ENCODE measurements around the gene SSH2.

The SSH2 gene

GRCh38 chr17:29578626-29579485, 351.2 kb downstream of the SSH2 start:
- Histone ChIP-seq H3K79me2 (ENCODE audit: low read length) (peaks cover 7% of the 10 kb centered on the region), H3K4me2 (ENCODE audit: low read depth, low read length) (no peak overlapping the region), H3K4me1 (ENCODE audit: low read length) (peaks cover 8% of the 10 kb centered on the region; the same call in 1 of the 2 replicates), H3F3A (ENCODE audit: insufficient read depth, low read length) (no peaks in the 10 kb centered on the region), H3K27me3 (replicated peaks; ENCODE audit: insufficient read depth, low read length) (no peaks in the 10 kb centered on the region), H3K4me3 (ENCODE audit: low read length) (no peak overlapping the region), H3K27ac (ENCODE audit: low read length) (no peak overlapping the region), H2AFZ (ENCODE audit: low read length) (no peak overlapping the region), H3K9me2 (replicated peaks; ENCODE audit: insufficient read depth, low read length) (no peaks in the 10 kb centered on the region), H3K9me3 (replicated peaks; ENCODE audit: insufficient read depth, low read length) (no peaks in the 10 kb centered on the region), H3K9ac (ENCODE audit: low read length) (no peak overlapping the region), H3K36me3 (replicated peaks; ENCODE audit: insufficient read depth, low read length) (no peaks in the 10 kb centered on the region), H4K20me1 (ENCODE audit: insufficient read depth, low read length) (no peaks in the 10 kb centered on the region)
- DNase-seq, result no peak
- no peak for TF ChIP-seq EZH2 (optimal IDR thresholded peaks at IDR 0.05; ENCODE audit: low read depth, low read length)
- TF ChIP-seq EZH2phosphoT487 (IDR thresholded peaks at IDR 0.05; ENCODE audit: low read length), result no peak
- TF ChIP-seq CTCF (IDR thresholded peaks at IDR 0.05; ENCODE audit: low read length), result no peak

- H2AFZ ChIP-seq (ENCODE audit: low read length), result no peak overlapping the region
- no peaks in the 10 kb centered on the region for H3K27me3 ChIP-seq (replicated peaks; ENCODE audit: insufficient read depth, low read length)
- H4K20me1 ChIP-seq (ENCODE audit: insufficient read depth, low read length), result no peaks in the 10 kb centered on the region
- no peak for DNase-seq
- no peaks in the 10 kb centered on the region for H3K9me2 ChIP-seq (replicated peaks; ENCODE audit: insufficient read depth, low read length)
- H3K79me2 ChIP-seq (ENCODE audit: low read length), result peaks cover 3% of the 10 kb centered on the region
- H3K4me2 ChIP-seq (ENCODE audit: low read depth, low read length), result no peak overlapping the region
- no peaks in the 10 kb centered on the region for H3K36me3 ChIP-seq (replicated peaks; ENCODE audit: insufficient read depth, low read length)
- no peaks in the 10 kb centered on the region for H3F3A ChIP-seq (ENCODE audit: insufficient read depth, low read length)
- no peak overlapping the region for H3K9ac ChIP-seq (ENCODE audit: low read length)
- no peak for TF ChIP-seq EZH2phosphoT487 (IDR thresholded peaks at IDR 0.05; ENCODE audit: low read length)
- no peak for TF ChIP-seq CTCF (IDR thresholded peaks at IDR 0.05; ENCODE audit: low read length)
- H3K27ac ChIP-seq (ENCODE audit: low read length), result no peak overlapping the region
- H3K9me3 ChIP-seq (replicated peaks; ENCODE audit: insufficient read depth, low read length), result no peaks in the 10 kb centered on the region
- H3K4me3 ChIP-seq (ENCODE audit: low read length), result no peak overlapping the region
- peaks cover 8% of the 10 kb centered on the region; the same call in 1 of the 2 replicates for H3K4me1 ChIP-seq (ENCODE audit: low read length)
Measured at GRCh38 chr17:29577385-29578211, 352.4 kb downstream of the SSH2 start.

GRCh38 chr17:29577001-29577370, 353.0 kb downstream of the SSH2 start:
- no peak for DNase-seq
- no peaks in the 10 kb centered on the region for H3K36me3 ChIP-seq (replicated peaks; ENCODE audit: insufficient read depth, low read length)
- no peaks in the 10 kb centered on the region for H4K20me1 ChIP-seq (ENCODE audit: insufficient read depth, low read length)
- no peaks in the 10 kb centered on the region for H3K9me2 ChIP-seq (replicated peaks; ENCODE audit: insufficient read depth, low read length)
- H3K9me3 ChIP-seq (replicated peaks; ENCODE audit: insufficient read depth, low read length), result no peaks in the 10 kb centered on the region
- H3F3A ChIP-seq (ENCODE audit: insufficient read depth, low read length), result no peaks in the 10 kb centered on the region
- H2AFZ ChIP-seq (ENCODE audit: low read length), result no peak overlapping the region
- no peak overlapping the region for H3K27ac ChIP-seq (ENCODE audit: low read length)
- no peaks in the 10 kb centered on the region; the same call in 1 of the 2 replicates for H3K79me2 ChIP-seq (ENCODE audit: low read length)
- H3K4me3 ChIP-seq (ENCODE audit: low read length), result no peak overlapping the region
- TF ChIP-seq EZH2 (optimal IDR thresholded peaks at IDR 0.05; ENCODE audit: low read depth, low read length), result no peak
- TF ChIP-seq EZH2phosphoT487 (IDR thresholded peaks at IDR 0.05; ENCODE audit: low read length), result no peak
- TF ChIP-seq CTCF (IDR thresholded peaks at IDR 0.05; ENCODE audit: low read length), result no peak
- peaks cover 8% of the 10 kb centered on the region; the same call in 1 of the 2 replicates for H3K4me1 ChIP-seq (ENCODE audit: low read length)
- H3K9ac ChIP-seq (ENCODE audit: low read length), result no peak overlapping the region
- no peak overlapping the region for H3K4me2 ChIP-seq (ENCODE audit: low read depth, low read length)
- H3K27me3 ChIP-seq (replicated peaks; ENCODE audit: insufficient read depth, low read length), result no peaks in the 10 kb centered on the region
